K562 (cell line): ENCODE results near the gene SFSWAP. TPM values are rescaled to one million over a fixed set of nuclear protein-coding genes. Genes with fewer than 3 reads are reported as not detected.

ENCODE experiments used
- ATAC-seq: fragments of 200-7000 bp; cut with Tn5 transposase; 3 replicates; pipeline ENCODE4 v1.9.1; 2020; ENCODE audit warnings: moderate library complexity
- BruUV-seq: library from RNA; stranded (reverse); fragments of 400-500 nt; replicated peaks from 2 replicates; lab custom pipeline; 2021; lab: Mats Ljungman, UMichigan
- CTCF ChIA-PET: fragments of 300-600 bp; formaldehyde crosslinking; extraction: SDS; loops from one replicate; lab custom pipeline; 2021; ENCODE audit warnings: low intra/inter-chr PET ratio; lab: Yijun Ruan, JAX
- POLR2A ChIA-PET: fragments of 300-600, 350-650 bp; sonication (Branson Sonifier 250); formaldehyde crosslinking; extraction: SDS; loops from one replicate; lab custom pipeline; 2021; ENCODE audit warnings: antibody characterized with exemption, inconsistent platforms; lab: Yijun Ruan, JAX
- DNase-seq, 4 experiments: peaks; one replicate each; pipeline versions ENCODE4 v3.0.0 to v3.0.0-alpha.2; 2011 to 2018; ENCODE audit warnings: low spot score in 3 of 4, mixed read lengths in 3 of 4; ENCODE audit errors: extremely low read depth in 1 of 4
- FAIRE-seq: peaks from 2 replicates; lab custom pipeline; 2011; peaks lifted over from hg19 to GRCh38; lab: Jason Lieb, UNC
- H2AFZ ChIP-seq: 2 replicates; pipeline ENCODE4 v1.6.0; 2011; ENCODE audit warnings: low read depth, low read length, control low read depth, inconsistent platforms
- H3K27ac ChIP-seq: fragments of 200-600 bp; 3 replicates; pipeline ENCODE4 v1.8.0; 2011; ENCODE audit warnings: low read depth, mild to moderate bottlenecking, control low read depth, inconsistent platforms, low read length, moderate library complexity, mixed read lengths; ENCODE audit errors: extremely low read depth
- H3K27me3 ChIP-seq, 2 experiments: fragments of 300-600 bp in 1 of 2; 2 replicates in 1 of 2; 3 replicates in 1 of 2; pipeline versions ENCODE4 v1.6.0 to v1.8.0; 2011; ENCODE audit warnings: inconsistent platforms in 2 of 2, low read length in 2 of 2, mild to moderate bottlenecking in 1 of 2, mixed read lengths in 1 of 2, moderate library complexity in 1 of 2; ENCODE audit not compliant: control insufficient read depth in 2 of 2, insufficient read depth in 2 of 2
- H3K36me3 ChIP-seq: fragments of 300-600 bp; 3 replicates; pipeline ENCODE4 v1.8.0; 2011; ENCODE audit warnings: mild to moderate bottlenecking, low read length, inconsistent platforms; ENCODE audit not compliant: control insufficient read depth, insufficient read depth
- H3K4me1 ChIP-seq, 2 experiments: fragments of 200-600 bp in 1 of 2; replicated peaks in 1 of 2; 2 replicates in 1 of 2; 3 replicates in 1 of 2; pipeline versions ENCODE4 v1.5.1 to v1.8.0; 2011; ENCODE audit warnings: inconsistent platforms in 2 of 2, low read length in 2 of 2, mild to moderate bottlenecking in 1 of 2, mixed read lengths in 1 of 2, moderate library complexity in 1 of 2; ENCODE audit not compliant: control insufficient read depth in 2 of 2, insufficient read depth in 2 of 2
- H3K4me2 ChIP-seq: 2 replicates; pipeline ENCODE4 v1.6.1; 2011; ENCODE audit warnings: low read length, control low read depth, inconsistent platforms, mixed read lengths; ENCODE audit not compliant: insufficient read depth
- H3K4me3 ChIP-seq: fragments of 200-600 bp; sonication (generic), shearing (Covaris generic); 2 replicates; pipeline ENCODE4 v1.5.1; 2016; ENCODE audit warnings: control low read depth, inconsistent platforms
- H3K79me2 ChIP-seq: fragments of 200-600 bp; 3 replicates; pipeline ENCODE4 v1.8.0; 2011; ENCODE audit warnings: low read length, inconsistent platforms; ENCODE audit not compliant: control insufficient read depth, insufficient read depth
- H3K9ac ChIP-seq, 2 experiments: 2 replicates each; pipeline versions ENCODE4 v1.6.0 to v1.6.1; 2011; ENCODE audit warnings: low read depth in 2 of 2, low read length in 2 of 2, control low read depth in 1 of 2, inconsistent platforms in 1 of 2, mild to moderate bottlenecking in 1 of 2, mixed read lengths in 1 of 2; ENCODE audit not compliant: insufficient read depth in 1 of 2
- H3K9me1 ChIP-seq: one replicate; pipeline ENCODE4 v1.6.0; 2011; ENCODE audit warnings: inconsistent platforms, mild to moderate bottlenecking, low read length, moderate library complexity; ENCODE audit not compliant: control insufficient read depth, insufficient read depth
- H3K9me3 ChIP-seq: replicated peaks from 2 replicates; pipeline ENCODE4 v1.5.1; 2011; ENCODE audit warnings: low read depth, low read length, inconsistent platforms; ENCODE audit not compliant: control insufficient read depth, insufficient read depth
- H4K20me1 ChIP-seq: replicated peaks from 2 replicates; pipeline ENCODE4 v1.6.1; 2011; ENCODE audit warnings: low read length, inconsistent platforms, mixed read lengths; ENCODE audit not compliant: control insufficient read depth, insufficient read depth
- BRCA1 ChIP-seq, 2 experiments: fragments of 450-650 bp in 1 of 2; sonication (generic) in 1 of 2; formaldehyde crosslinking in 1 of 2; IDR thresholded peaks; 2 replicates each; pipeline versions ENCODE4 v1.5.0 to v1.6.1; 2017 to 2020; ENCODE audit warnings: mild to moderate bottlenecking in 1 of 2, missing genetic modification reagents in 1 of 2
- KAT2B ChIP-seq: IDR thresholded peaks from one replicate; pipeline ENCODE4 v1.6.1; 2012; ENCODE audit warnings: low read depth, mild to moderate bottlenecking, control low read depth, inconsistent platforms, low read length, moderate library complexity
- KLF1 ChIP-seq: fragments of 450-650 bp; IDR thresholded peaks from 2 replicates; pipeline ENCODE4 v1.6.1; 2016; ENCODE audit warnings: missing genetic modification characterization, missing compliant biosample characterization
- MCM3 ChIP-seq: fragments of 450-650 bp; IDR thresholded peaks from 2 replicates; pipeline ENCODE4 v1.6.1; 2016
- NFIC ChIP-seq: fragments of 450-650 bp; IDR thresholded peaks from 2 replicates; pipeline ENCODE4 v1.6.1; 2017; ENCODE audit warnings: mild to moderate bottlenecking, inconsistent platforms
- NR2F6 ChIP-seq: fragments of 450-650 bp; formaldehyde crosslinking; IDR thresholded peaks from 2 replicates; pipeline ENCODE4 v1.4.0; 2020; ENCODE audit warnings: mild to moderate bottlenecking
- XRCC5 ChIP-seq: fragments of 200-400 bp; formaldehyde crosslinking; IDR thresholded peaks from 2 replicates; pipeline ENCODE4 v1.6.1; 2017; ENCODE audit warnings: low read depth, mild to moderate bottlenecking, low read length
- YBX1 ChIP-seq: fragments of 450-650 bp; IDR thresholded peaks from 2 replicates; pipeline ENCODE4 v1.7.1; 2016; ENCODE audit warnings: mild to moderate bottlenecking
- WGBS: fragments of 100-300 bp; shearing (Covaris generic); methylation state at CpG from one replicate; pipeline ENCODE4 v1.1.6; 2016; ENCODE audit warnings: low coverage, mixed read lengths; ENCODE audit not compliant: insufficient coverage; ENCODE audit errors: missing lambda C conversion rate; 5-methylcytosine and 5-hydroxymethylcytosine counted together
- in situ Hi-C: fragments of 300-500 bp; cut with MboI; formaldehyde crosslinking; loops from 4 replicates; pipeline ENCODE4 v1.15.0; 2018; ENCODE audit warnings: inconsistent platforms, mixed read lengths
- intact Hi-C: fragments of 100-400 bp; cut with micrococcal nuclease; formaldehyde crosslinking; loops from 2 replicates; pipeline ENCODE4 v1.14.2; 2022
- polyA plus RNA-seq, 8 experiments: library from polyadenylated mRNA; depleted of rRNA in 4 of 8; stranded (reverse) in 5 of 8; unstranded in 3 of 8; fragments of >200 nt; fragmentation: Nextera tagmentation in 2 of 8; fragmentation: Illumina TruSeq in 1 of 8; extraction: Ambion mirVana in 2 of 8; extraction: Trizol in 1 of 8; gene quantifications; 2 replicates each; pipeline versions ENCODE4 v1.2.1 to v1.2.3, GENCODE V29; 2011 to 2014; ENCODE audit warnings: inconsistent platforms in 1 of 8, missing spikeins in 1 of 8
- total RNA-seq, 7 experiments: library from RNA; depleted of rRNA in 6 of 7; stranded (reverse); fragments of >200 nt in 6 of 7; fragmentation: Illumina TruSeq in 2 of 7; extraction: Trizol in 2 of 7; gene quantifications; 2 replicates each; pipeline versions ENCODE4 v1.2.1 to v1.2.3, GENCODE V29; 2011 to 2021; ENCODE audit warnings: low replicate concordance in 1 of 7
- TF ChIP-seq, protein P1 (sequence below): fragments of 250-450 bp; sonication (Bioruptor Pico); IDR thresholded peaks from 2 replicates; pipeline ENCODE4 v1.4.0; 2020; ENCODE audit warnings: mild to moderate bottlenecking, moderate library complexity

The SFSWAP gene
- total and polyA plus RNA-seq, 9 of the 15 experiments (the other 6 are each of a cell fraction or from before 2014, with no cell fraction given), result 2.4 to 60.4 (median 32.6) TPM

- TF ChIP-seq, protein P1, sequence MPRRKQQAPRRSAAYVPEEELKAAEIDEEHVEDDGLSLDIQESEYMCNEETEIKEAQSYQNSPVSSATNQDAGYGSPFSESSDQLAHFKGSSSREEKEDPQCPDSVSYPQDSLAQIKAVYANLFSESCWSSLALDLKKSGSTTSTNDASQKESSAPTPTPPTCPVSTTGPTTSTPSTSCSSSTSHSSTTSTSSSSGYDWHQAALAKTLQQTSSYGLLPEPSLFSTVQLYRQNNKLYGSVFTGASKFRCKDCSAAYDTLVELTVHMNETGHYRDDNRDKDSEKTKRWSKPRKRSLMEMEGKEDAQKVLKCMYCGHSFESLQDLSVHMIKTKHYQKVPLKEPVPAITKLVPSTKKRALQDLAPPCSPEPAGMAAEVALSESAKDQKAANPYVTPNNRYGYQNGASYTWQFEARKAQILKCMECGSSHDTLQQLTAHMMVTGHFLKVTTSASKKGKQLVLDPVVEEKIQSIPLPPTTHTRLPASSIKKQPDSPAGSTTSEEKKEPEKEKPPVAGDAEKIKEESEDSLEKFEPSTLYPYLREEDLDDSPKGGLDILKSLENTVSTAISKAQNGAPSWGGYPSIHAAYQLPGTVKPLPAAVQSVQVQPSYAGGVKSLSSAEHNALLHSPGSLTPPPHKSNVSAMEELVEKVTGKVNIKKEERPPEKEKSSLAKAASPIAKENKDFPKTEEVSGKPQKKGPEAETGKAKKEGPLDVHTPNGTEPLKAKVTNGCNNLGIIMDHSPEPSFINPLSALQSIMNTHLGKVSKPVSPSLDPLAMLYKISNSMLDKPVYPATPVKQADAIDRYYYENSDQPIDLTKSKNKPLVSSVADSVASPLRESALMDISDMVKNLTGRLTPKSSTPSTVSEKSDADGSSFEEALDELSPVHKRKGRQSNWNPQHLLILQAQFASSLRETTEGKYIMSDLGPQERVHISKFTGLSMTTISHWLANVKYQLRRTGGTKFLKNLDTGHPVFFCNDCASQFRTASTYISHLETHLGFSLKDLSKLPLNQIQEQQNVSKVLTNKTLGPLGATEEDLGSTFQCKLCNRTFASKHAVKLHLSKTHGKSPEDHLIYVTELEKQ (CRISPR knock-in tag), result no peak
- TF ChIP-seq NFIC (no peak), BRCA1 (IDR thresholded peaks at IDR 0.05) (no peak), BRCA1 (CRISPR knock-in tag; IDR thresholded peaks at IDR 0.05) (no peak), KLF1 (tag) (no peak), XRCC5 (no peak), NR2F6 (CRISPR knock-in tag) (no peak), MCM3 (no peak), KAT2B (no peak), YBX1 (no peak)
- no peak overlapping the region for H3K4me3 ChIP-seq
- no peak overlapping the region for H2AFZ ChIP-seq
- H3K9ac ChIP-seq, result no peak overlapping the region
- ATAC-seq (no peak), DNase-seq (no peak), FAIRE-seq (no peak)
- H3K27ac ChIP-seq, result no peak overlapping the region
- H4K20me1 ChIP-seq, result no peaks in the 10 kb centered on the region
- H3K4me1 ChIP-seq, result no peaks in the 10 kb centered on the region
- no peaks in the 10 kb centered on the region for H3K9me3 ChIP-seq
- H3K27me3 ChIP-seq, result no peaks in the 10 kb centered on the region
- BruUV-seq, result no TSS peak
- CTCF ChIA-PET, result no interaction called here
- intact Hi-C loops (no loop called here), in situ Hi-C loops (no loop called here)
- POLR2A ChIA-PET, result no interaction called here
- H3K79me2 ChIP-seq, result no peaks in the 10 kb centered on the region
- no peak overlapping the region for H3K4me2 ChIP-seq
- no peaks in the 10 kb centered on the region for H3K9me1 ChIP-seq
- peaks cover 85% of the 10 kb centered on the region; the same call in 2 of the 3 replicates for H3K36me3 ChIP-seq
- WGBS, result 93% methylated on average over 10 of the region's 10 CpGs
These were observed 55.1 kb downstream of the SFSWAP start for GRCh38 chr12:131765961-131766360.
